ENCODE data around the gene SMYD3.

DNA sequence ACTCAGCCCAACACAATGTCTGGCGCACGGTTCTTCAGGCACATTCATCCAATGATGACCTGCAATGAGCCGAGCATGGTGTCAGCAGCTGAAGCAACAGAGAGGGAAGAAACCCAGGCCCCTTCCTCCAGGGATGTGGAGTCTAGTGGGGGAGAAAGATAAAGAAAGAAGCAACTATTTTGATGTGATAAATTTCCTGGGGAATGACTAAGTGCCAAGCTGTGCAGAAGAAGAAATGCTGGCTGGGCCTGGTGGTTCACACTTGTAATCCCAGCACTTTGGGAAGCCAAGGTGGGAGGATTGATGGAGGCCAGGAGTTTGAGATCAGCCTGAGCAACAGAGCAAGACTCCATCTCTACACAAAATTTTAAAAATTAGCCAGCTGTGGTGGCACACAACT is 790.5 kb downstream of the SMYD3 start:
- TF ChIP-seq ZNF207 (IDR thresholded peaks at IDR 0.05; ENCODE audit: borderline replicate concordance) (no peak), NR2F1 (CRISPR knock-in tag; IDR thresholded peaks at IDR 0.05) (no peak), ZNF777 (CRISPR knock-in tag; IDR thresholded peaks at IDR 0.05) (no peak), TBX3 (IDR thresholded peaks at IDR 0.05; ENCODE audit: borderline replicate concordance) (no peak), TAF1 (CRISPR knock-in tag; IDR thresholded peaks at IDR 0.05) (no peak), POLR2A (IDR thresholded peaks at IDR 0.05; ENCODE audit: insufficient read depth in 1 of 2, low read depth in 2 of 2, low read length in 2 of 2) (no peak), NR2F6 (IDR thresholded peaks at IDR 0.05) (no peak), NR2F6 (CRISPR knock-in tag; IDR thresholded peaks at IDR 0.05) (no peak), ZNF652 (CRISPR knock-in tag; IDR thresholded peaks at IDR 0.05; ENCODE audit: borderline replicate concordance, low read depth) (no peak), FOXK2 (IDR thresholded peaks at IDR 0.05) (no peak)
- TF ChIP-seq, protein P1, sequence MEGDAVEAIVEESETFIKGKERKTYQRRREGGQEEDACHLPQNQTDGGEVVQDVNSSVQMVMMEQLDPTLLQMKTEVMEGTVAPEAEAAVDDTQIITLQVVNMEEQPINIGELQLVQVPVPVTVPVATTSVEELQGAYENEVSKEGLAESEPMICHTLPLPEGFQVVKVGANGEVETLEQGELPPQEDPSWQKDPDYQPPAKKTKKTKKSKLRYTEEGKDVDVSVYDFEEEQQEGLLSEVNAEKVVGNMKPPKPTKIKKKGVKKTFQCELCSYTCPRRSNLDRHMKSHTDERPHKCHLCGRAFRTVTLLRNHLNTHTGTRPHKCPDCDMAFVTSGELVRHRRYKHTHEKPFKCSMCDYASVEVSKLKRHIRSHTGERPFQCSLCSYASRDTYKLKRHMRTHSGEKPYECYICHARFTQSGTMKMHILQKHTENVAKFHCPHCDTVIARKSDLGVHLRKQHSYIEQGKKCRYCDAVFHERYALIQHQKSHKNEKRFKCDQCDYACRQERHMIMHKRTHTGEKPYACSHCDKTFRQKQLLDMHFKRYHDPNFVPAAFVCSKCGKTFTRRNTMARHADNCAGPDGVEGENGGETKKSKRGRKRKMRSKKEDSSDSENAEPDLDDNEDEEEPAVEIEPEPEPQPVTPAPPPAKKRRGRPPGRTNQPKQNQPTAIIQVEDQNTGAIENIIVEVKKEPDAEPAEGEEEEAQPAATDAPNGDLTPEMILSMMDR (CRISPR knock-in tag; IDR thresholded peaks at IDR 0.05) = no peak
- TF ChIP-seq, protein P2, sequence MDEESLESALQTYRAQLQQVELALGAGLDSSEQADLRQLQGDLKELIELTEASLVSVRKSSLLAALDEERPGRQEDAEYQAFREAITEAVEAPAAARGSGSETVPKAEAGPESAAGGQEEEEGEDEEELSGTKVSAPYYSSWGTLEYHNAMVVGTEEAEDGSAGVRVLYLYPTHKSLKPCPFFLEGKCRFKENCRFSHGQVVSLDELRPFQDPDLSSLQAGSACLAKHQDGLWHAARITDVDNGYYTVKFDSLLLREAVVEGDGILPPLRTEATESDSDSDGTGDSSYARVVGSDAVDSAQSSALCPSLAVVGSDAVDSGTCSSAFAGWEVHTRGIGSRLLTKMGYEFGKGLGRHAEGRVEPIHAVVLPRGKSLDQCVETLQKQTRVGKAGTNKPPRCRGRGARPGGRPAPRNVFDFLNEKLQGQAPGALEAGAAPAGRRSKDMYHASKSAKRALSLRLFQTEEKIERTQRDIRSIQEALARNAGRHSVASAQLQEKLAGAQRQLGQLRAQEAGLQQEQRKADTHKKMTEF (CRISPR knock-in tag; IDR thresholded peaks at IDR 0.05) = no peak
- TF ChIP-seq, protein P3, sequence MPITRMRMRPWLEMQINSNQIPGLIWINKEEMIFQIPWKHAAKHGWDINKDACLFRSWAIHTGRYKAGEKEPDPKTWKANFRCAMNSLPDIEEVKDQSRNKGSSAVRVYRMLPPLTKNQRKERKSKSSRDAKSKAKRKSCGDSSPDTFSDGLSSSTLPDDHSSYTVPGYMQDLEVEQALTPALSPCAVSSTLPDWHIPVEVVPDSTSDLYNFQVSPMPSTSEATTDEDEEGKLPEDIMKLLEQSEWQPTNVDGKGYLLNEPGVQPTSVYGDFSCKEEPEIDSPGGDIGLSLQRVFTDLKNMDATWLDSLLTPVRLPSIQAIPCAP (CRISPR knock-in tag; IDR thresholded peaks at IDR 0.05; ENCODE audit: low read depth) = no peak
- TF ChIP-seq, protein P4, sequence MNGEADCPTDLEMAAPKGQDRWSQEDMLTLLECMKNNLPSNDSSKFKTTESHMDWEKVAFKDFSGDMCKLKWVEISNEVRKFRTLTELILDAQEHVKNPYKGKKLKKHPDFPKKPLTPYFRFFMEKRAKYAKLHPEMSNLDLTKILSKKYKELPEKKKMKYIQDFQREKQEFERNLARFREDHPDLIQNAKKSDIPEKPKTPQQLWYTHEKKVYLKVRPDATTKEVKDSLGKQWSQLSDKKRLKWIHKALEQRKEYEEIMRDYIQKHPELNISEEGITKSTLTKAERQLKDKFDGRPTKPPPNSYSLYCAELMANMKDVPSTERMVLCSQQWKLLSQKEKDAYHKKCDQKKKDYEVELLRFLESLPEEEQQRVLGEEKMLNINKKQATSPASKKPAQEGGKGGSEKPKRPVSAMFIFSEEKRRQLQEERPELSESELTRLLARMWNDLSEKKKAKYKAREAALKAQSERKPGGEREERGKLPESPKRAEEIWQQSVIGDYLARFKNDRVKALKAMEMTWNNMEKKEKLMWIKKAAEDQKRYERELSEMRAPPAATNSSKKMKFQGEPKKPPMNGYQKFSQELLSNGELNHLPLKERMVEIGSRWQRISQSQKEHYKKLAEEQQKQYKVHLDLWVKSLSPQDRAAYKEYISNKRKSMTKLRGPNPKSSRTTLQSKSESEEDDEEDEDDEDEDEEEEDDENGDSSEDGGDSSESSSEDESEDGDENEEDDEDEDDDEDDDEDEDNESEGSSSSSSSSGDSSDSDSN (CRISPR knock-in tag; IDR thresholded peaks at IDR 0.05) = no peak
